D721Med (cell line): ENCODE data around the gene CPEB3.
"Not testable (repeated sequence)": the region's sequence is repeated elsewhere in the genome, so short reads cannot be mapped to it uniquely, and the experiment has no call there.

Experiments used
- DNase-seq: peaks from one replicate; pipeline ENCODE4 v3.0.0; 2011; ENCODE audit warnings: low spot score; ENCODE audit not compliant: insufficient read length
- FAIRE-seq: peaks from 2 replicates; lab custom pipeline; 2011; peaks lifted over from hg19 to GRCh38; lab: Jason Lieb, UNC
- CTCF ChIP-seq: IDR thresholded peaks from 2 replicates; pipeline ENCODE4 v1.5.1; 2012; ENCODE audit warnings: mild to moderate bottlenecking, control low read depth; ENCODE audit not compliant: insufficient read depth; ENCODE audit errors: missing control alignments

Gene CPEB3

GRCh38 chr10:92146107-92146506, 144.8 kb downstream of the CPEB3 start:
- TF ChIP-seq CTCF: no peak
- DNase-seq (no peak), FAIRE-seq (no peak)

GRCh38 chr10:92142949-92143348, 147.9 kb downstream of the CPEB3 start:
- no peak for TF ChIP-seq CTCF
- FAIRE-seq: no peak

GRCh38 chr10:92142512-92142911, 148.4 kb downstream of the CPEB3 start:
- FAIRE-seq (no peak), DNase-seq (no peak)
- TF ChIP-seq CTCF: no peak

More at GRCh38 chr10:92142949-92143348, 147.9 kb downstream of the CPEB3 start:
- DNase-seq: no peak

GRCh38 chr10:92141147-92141546, 149.7 kb downstream of the CPEB3 start:
- not testable (repeated sequence) for DNase-seq, FAIRE-seq

GRCh38 chr10:92134049-92134448, 156.8 kb downstream of the CPEB3 start:
- not testable (repeated sequence) for DNase-seq, FAIRE-seq

GRCh38 chr10:92131275-92131820, 159.5 kb downstream of the CPEB3 start:
- TF ChIP-seq CTCF: no peak
- no peak for FAIRE-seq
- no peak for DNase-seq

- TF ChIP-seq CTCF: no peak
- FAIRE-seq: no peak
Observed at GRCh38 chr10:92130622-92131274, 160.1 kb downstream of the CPEB3 start.

GRCh38 chr10:92126100-92126650, 164.7 kb downstream of the CPEB3 start:
- TF ChIP-seq CTCF: no peak
- FAIRE-seq: no peak
- DNase-seq: no peak

More at GRCh38 chr10:92130622-92131274, 160.1 kb downstream of the CPEB3 start:
- DNase-seq: no peak
